Keratinocyte (primary cell): ENCODE data around the gene CPEB3. TPM values are rescaled to one million over a fixed set of nuclear protein-coding genes. Genes with fewer than 3 reads are reported as not detected.

Source experiments
- DNase-seq: peaks from one replicate; pipeline ENCODE4 v3.0.0-alpha.2; 2011; ENCODE audit warnings: low read depth, missing footprints, low spot score
- FAIRE-seq: peaks from 2 replicates; lab custom pipeline; 2011; peaks lifted over from hg19 to GRCh38; lab: Jason Lieb, UNC
- H2AFZ ChIP-seq: 2 replicates; pipeline ENCODE4 v1.6.0; 2012; ENCODE audit warnings: low read length, control low read depth, inconsistent platforms; ENCODE audit not compliant: control insufficient read depth
- H3K27ac ChIP-seq: 2 replicates; pipeline ENCODE4 v1.5.1; 2011; ENCODE audit warnings: low read length; ENCODE audit not compliant: control insufficient read depth, insufficient read depth
- H3K27me3 ChIP-seq: 3 replicates; pipeline ENCODE4 v1.6.0; 2011; ENCODE audit warnings: low read length; ENCODE audit not compliant: control insufficient read depth, insufficient read depth; ENCODE audit errors: extremely low read depth
- H3K36me3 ChIP-seq, 2 experiments: 2 replicates in 1 of 2; 3 replicates in 1 of 2; pipeline ENCODE4 v1.5.1; 2011; ENCODE audit warnings: low read length in 2 of 2, mild to moderate bottlenecking in 1 of 2; ENCODE audit not compliant: control insufficient read depth in 2 of 2, insufficient read depth in 2 of 2; ENCODE audit errors: extremely low read depth in 1 of 2
- H3K4me1 ChIP-seq: 3 replicates; pipeline ENCODE4 v1.5.1; 2011; ENCODE audit warnings: low read length; ENCODE audit not compliant: control insufficient read depth, insufficient read depth; ENCODE audit errors: extremely low read depth
- H3K4me2 ChIP-seq: 3 replicates; pipeline ENCODE4 v1.6.0; 2011; ENCODE audit warnings: low read depth, low read length; ENCODE audit not compliant: control insufficient read depth, insufficient read depth; ENCODE audit errors: extremely low read depth
- H3K4me3 ChIP-seq, 3 experiments: fragments of 200-600 bp in 1 of 3; sonication (generic) in 1 of 3; 2 replicates in 2 of 3; 3 replicates in 1 of 3; pipeline ENCODE4 v1.5.1; 2011 to 2016; ENCODE audit warnings: low read length in 3 of 3, mild to moderate bottlenecking in 3 of 3, control low read depth in 2 of 3, inconsistent platforms in 1 of 3, low read depth in 1 of 3, mixed read lengths in 1 of 3, mixed run types in 1 of 3, moderate library complexity in 1 of 3; ENCODE audit not compliant: control insufficient read depth in 2 of 3, insufficient read depth in 2 of 3; ENCODE audit errors: extremely low read depth in 1 of 3
- H3K79me2 ChIP-seq: 2 replicates; pipeline ENCODE4 v1.6.0; 2012; ENCODE audit warnings: low read length; ENCODE audit not compliant: control insufficient read depth, insufficient read depth
- H3K9ac ChIP-seq: 3 replicates; pipeline ENCODE4 v1.6.0; 2011; ENCODE audit warnings: low read length; ENCODE audit not compliant: control insufficient read depth, insufficient read depth; ENCODE audit errors: extremely low read depth
- H3K9me1 ChIP-seq: 3 replicates; pipeline ENCODE4 v1.6.0; 2011; ENCODE audit warnings: low read length; ENCODE audit not compliant: control insufficient read depth, insufficient read depth; ENCODE audit errors: extremely low read depth
- H3K9me3 ChIP-seq: 2 replicates; pipeline ENCODE4 v1.5.1; 2012; ENCODE audit warnings: low read depth, low read length; ENCODE audit not compliant: control insufficient read depth
- H4K20me1 ChIP-seq: 3 replicates; pipeline ENCODE4 v1.6.0; 2011; ENCODE audit warnings: low read length; ENCODE audit not compliant: control insufficient read depth, insufficient read depth; ENCODE audit errors: extremely low read depth
- CTCF ChIP-seq, 3 experiments: IDR thresholded peaks in 1 of 3; conservative IDR thresholded peaks in 1 of 3; optimal IDR thresholded peaks in 1 of 3; 2 replicates in 2 of 3; 3 replicates in 1 of 3; pipeline versions ENCODE3 to v1.5.1; 2011; ENCODE audit warnings: low read length in 3 of 3, mild to moderate bottlenecking in 3 of 3, moderate library complexity in 2 of 3, control low read depth in 1 of 3, inconsistent platforms in 1 of 3; ENCODE audit not compliant: insufficient read depth in 2 of 3; ENCODE audit errors: extremely low read depth in 1 of 3
- EZH2 ChIP-seq: IDR thresholded peaks from one replicate; pipeline ENCODE4 v1.6.1; 2012; ENCODE audit warnings: inconsistent platforms, mild to moderate bottlenecking, low read length, moderate library complexity
- dilution Hi-C: fragments of 300-500 bp; cut with MboI; formaldehyde crosslinking; loops from one replicate; pipeline ENCODE4 v1.7.0; 2020; ENCODE audit warnings: low sequenced_read_pairs; ENCODE audit not compliant: extremely low pct_ligation_motif_present
- polyA plus RNA-seq, 5 experiments: library from polyadenylated mRNA; depleted of rRNA in 3 of 5; stranded (reverse) in 3 of 5; stranded (forward) in 1 of 5; unstranded in 1 of 5; fragments of >200 nt; gene quantifications; 1 replicate in 1 of 5; 2 replicates in 3 of 5; 3 replicates in 1 of 5; pipeline versions ENCODE4 v1.2.1 to v1.2.3, GENCODE V29; 2011 to 2012; ENCODE audit warnings: missing spikeins in 2 of 5, low read depth in 1 of 5, low replicate concordance in 1 of 5

The CPEB3 gene
- polyA plus RNA-seq, 1 donor (not counting 4 experiments of a cell fraction or from before 2014, with no cell fraction given), result 0.47 TPM

- no peak overlapping the region for H3K27ac ChIP-seq
Measured at GRCh38 chr10:92219559-92219958, 71.3 kb downstream of the CPEB3 start.

GRCh38 chr10:92218569-92218968, 72.3 kb downstream of the CPEB3 start:
- Histone ChIP-seq H3K79me2 (no peaks in the 10 kb centered on the region), H3K4me3 (no peak overlapping the region), H3K4me1 (peaks cover 15% of the 10 kb centered on the region), H3K36me3 (no peaks in the 10 kb centered on the region), H4K20me1 (no peaks in the 10 kb centered on the region), H3K27me3 (no peaks in the 10 kb centered on the region), H3K27ac (no peak overlapping the region), H2AFZ (no peak overlapping the region), H3K4me2 (no peak overlapping the region), H3K9ac (no peak overlapping the region), H3K9me1 (no peaks in the 10 kb centered on the region), H3K9me3 (no peaks in the 10 kb centered on the region)
- FAIRE-seq (no peak), DNase-seq (no peak)
- dilution Hi-C loops, result no loop called here
- TF ChIP-seq CTCF (optimal IDR thresholded peaks at IDR 0.05 in 1 of 3, IDR thresholded peaks at IDR 0.05 in 1 of 3, conservative IDR thresholded peaks at IDR 0.05 in 1 of 3; ENCODE audit: extremely low read depth in 1 of 3, insufficient read depth in 2 of 3, low read length in 3 of 3) (no peak), EZH2 (no peak)

More at GRCh38 chr10:92219559-92219958, 71.3 kb downstream of the CPEB3 start:
- FAIRE-seq (no peak), DNase-seq (no peak)
- Histone ChIP-seq H3K27me3 (no peaks in the 10 kb centered on the region), H3K79me2 (no peaks in the 10 kb centered on the region), H3K36me3 (no peaks in the 10 kb centered on the region), H3K4me2 (no peak overlapping the region), H3K9me3 (no peaks in the 10 kb centered on the region), H2AFZ (no peak overlapping the region), H3K9me1 (no peaks in the 10 kb centered on the region), H3K4me3 (no peak overlapping the region), H3K4me1 (peaks cover 15% of the 10 kb centered on the region), H3K9ac (no peak overlapping the region), H4K20me1 (no peaks in the 10 kb centered on the region)
- no peak for TF ChIP-seq EZH2
- TF ChIP-seq CTCF (optimal IDR thresholded peaks at IDR 0.05 in 1 of 3, IDR thresholded peaks at IDR 0.05 in 1 of 3, conservative IDR thresholded peaks at IDR 0.05 in 1 of 3; ENCODE audit: extremely low read depth in 1 of 3, insufficient read depth in 2 of 3, low read length in 3 of 3), result no peak
- dilution Hi-C loops, result no loop called here
